GM08714 (cell line): ENCODE results near the gene TBC1D16.

Experiments
- H3K4me3 ChIP-seq: fragments of 200-500 bp; sonication (Bioruptor generic); 2 replicates; pipeline ENCODE4 v1.5.1; 2014; ENCODE audit warnings: mild to moderate bottlenecking, low read length, inconsistent platforms
- ZNF274 ChIP-seq: IDR thresholded peaks from 2 replicates; pipeline ENCODE4 v1.6.1; 2012; ENCODE audit warnings: mild to moderate bottlenecking, low read depth, low read length

TBC1D16 gene

DNA sequence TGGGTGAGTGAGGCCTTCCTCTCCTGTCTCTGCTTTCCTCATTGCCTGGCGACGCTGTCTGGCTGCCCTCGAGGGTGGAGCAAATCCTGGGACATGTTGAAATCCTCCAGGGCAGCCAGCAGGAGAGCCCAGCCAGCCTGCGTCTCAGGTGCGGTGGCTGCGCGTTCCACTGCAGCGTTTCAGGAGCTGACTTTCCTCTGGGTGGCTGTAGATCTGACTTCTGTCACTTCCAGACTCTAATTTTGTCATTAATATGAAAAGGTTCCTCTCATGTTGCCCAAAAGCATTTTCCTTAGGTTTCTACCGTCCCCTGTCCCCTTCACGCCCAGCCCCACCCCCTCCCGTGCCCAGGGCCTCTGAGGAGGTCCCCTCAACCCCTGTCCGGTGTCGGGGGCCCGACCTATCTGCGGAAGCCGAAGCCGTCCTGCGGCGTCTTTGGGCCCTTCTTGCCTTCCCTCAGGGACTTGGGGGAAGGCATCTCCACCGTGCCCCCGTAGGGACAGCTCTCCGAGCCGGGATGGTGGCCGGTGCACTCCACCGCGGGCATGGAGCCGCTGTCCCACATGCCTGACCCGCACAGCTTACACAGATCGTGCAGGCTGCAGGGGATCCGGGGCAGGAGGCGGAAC, 95.1 kb downstream of the TBC1D16 start:
- no peak for TF ChIP-seq ZNF274
- no peak overlapping the region for H3K4me3 ChIP-seq

DNA sequence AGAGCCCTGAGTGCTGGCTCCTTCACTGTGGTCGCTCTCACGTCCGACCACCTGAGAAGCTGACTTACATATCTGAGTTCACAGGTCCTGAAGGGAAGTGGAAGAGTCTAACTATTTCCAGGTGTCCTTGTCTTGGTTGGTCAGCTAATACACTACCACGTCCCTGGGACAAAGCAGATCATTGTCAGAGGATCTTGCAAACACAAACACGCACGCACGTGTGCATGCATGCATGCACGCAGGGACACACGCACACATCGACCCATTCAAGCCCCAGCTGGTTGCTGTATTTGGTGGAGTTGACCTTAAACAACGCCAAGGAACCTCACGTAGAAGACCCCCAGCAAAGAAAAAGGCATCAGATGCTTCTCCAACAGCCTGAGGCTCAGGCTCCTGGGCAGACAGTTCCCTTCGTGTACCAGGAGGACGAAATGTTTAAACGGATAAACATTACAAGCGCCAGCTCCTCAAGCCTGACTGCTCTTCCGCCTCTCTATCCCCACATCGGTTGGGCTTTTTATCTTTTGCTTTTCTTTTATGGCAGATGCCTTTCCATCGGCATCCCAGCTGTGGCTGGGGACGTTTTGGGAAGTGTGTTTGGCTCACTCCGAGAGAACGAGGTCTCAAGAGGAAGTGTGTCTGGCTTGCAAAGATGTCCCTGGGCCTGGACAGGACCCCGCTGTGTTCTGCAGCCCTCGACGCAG, 95.8 kb downstream of the TBC1D16 start:
- no peak for TF ChIP-seq ZNF274
- no peak overlapping the region for H3K4me3 ChIP-seq

DNA sequence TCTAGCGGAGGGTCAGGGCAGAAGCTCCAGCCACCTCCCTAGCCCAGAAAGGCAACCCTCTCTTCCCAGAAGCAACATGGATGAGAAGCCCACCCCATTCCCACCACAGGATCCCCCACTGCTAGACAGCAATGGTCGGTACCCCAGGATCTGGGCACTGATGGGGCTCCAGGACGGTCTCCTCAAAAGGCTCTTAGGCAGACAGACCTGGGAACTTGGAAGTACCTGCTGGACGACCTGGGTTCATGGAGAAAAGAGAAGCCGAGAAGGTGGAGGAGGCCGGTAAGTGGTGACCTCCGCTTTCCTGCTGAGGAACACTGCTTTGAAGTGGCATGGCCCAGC, 96.6 kb downstream of the TBC1D16 start:
- no peak for TF ChIP-seq ZNF274
- H3K4me3 ChIP-seq = no peak overlapping the region

DNA sequence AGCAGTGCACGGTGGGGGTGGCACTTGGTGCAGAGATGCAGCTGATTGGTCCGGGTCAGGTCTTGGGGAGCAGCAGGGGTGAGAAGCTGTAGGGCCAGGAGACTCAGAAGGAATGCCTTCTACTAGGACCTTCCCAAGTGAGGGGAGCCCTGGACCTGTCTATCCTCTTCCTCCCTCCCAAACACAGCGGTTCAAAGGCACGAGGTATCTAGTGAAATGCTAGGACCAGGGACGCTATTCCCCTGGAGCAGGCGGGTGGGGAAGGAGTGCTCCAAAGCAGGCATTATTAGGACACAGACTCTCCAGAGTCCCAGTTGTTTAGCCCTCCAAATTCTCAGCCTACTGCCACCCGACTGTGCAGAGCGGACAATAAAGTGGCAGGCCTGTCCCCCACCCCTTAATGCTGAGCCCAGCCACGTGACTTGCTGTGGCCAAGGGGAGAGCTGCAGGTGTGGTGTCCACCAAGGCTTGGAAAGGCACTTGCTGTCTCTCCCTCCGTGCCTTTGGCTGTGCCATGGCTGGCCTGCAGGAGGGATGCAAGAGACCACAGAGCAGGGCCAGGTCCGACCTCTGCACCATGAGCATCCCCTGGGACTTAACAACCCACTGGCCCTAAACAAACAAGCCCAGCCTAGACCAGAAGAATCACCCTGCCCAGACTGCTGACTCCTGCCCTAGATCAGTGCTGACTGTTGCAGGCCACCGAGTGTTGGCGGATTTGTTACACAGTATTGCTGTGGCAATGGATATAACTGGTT, 97.2 kb downstream of the TBC1D16 start:
- TF ChIP-seq ZNF274 = no peak
- no peak overlapping the region for H3K4me3 ChIP-seq

DNA sequence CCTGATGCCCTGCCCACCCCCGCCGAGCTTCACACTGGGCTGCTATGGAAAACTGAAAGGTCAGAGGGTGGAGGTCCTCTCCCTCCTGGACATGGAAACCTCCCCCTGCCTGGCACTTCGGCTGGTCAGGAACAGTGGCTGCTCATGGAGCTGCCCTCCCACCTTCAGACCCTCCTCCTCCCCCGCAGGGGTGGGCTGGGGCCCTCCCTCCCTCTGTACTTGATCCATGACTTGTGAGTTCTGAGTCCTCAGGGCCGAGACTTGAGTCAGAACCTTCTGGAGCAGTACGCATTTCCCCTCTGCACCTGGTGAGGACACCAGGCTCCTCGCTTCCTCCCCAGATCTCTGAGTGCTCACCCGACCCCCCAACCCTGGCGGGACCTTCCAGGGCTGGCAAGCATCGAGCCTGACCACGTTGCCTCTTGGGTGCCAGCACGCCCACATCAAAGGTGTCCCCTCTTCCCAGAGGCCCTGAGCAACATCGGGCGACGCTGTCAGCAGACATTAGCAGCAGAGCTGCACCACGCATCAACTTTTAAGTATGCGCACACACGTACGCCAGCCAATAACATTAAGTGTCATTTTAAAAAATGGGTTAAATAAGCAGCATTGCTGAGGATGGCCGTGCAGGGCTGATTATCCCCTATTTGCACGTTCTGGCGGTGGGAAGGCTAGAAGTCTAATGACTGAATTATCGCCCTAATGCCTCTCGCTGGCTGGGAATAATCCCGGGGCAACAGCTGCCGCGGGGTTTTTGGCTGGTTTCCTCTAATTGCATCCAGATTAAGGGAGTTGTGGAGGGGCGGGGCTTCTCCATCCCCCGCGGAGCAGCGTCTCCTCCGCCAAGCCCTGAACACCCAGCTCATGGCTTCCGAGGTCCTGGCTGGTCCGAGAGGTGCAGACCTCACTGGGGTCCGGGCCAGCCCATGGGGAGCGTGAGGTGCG, 98.0 kb downstream of the TBC1D16 start:
- H3K4me3 ChIP-seq = no peak overlapping the region
- no peak for TF ChIP-seq ZNF274

DNA sequence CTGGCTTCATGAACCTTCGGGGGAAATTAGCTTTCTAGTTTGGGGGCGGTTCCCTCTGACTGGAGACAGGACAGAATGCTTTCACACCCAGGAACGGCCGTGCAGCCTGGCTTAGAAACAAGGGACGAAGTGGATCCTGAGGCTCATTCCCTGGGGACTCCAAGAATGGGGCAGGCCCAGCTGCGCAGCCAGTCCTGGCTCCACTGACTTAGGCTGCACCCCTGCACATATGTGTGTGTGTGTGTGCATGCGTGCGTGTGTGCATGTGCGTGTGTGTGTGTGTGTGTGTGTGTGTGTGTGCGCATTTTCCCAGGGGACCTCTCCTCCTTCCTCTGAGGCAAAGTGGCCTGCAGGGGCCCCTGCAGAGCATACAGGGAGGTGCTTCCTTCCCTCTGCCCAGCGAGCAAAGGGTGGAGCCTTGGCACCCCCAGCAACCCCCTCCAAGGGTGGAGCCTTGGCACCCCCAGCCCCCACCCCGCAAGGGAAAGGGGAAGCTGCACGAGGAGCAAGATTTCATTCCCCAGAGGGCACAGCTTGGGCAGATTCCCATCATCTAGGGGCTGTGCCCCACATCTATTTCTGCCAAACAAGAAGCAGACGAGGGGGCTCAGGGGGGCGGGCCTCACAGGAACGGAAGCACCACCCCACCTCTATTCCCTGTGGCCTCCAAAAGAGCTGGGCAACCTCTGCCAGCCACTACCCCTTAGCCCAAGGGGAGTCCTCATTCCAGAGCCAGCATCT, 98.9 kb downstream of the TBC1D16 start:
- no peak for TF ChIP-seq ZNF274
- no peak overlapping the region for H3K4me3 ChIP-seq

DNA sequence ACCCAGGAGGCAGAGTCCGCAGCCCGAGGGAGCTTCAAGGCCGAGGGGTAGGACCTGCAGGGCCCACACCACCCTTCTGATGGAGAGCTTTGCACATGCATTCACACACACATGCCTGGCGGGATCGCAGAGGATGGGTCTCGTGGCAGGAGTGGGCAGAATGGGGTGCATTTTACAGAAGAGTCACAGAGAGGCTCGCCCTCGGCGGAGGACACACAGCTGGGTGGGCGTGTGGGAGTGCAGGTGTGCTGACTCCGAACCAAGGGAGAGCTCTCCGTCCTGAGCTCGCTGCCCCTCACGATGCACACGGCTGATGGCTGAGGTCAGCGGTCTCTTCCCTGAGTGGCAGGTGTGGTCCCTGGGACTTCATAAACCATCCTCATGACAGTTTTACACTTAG, 99.6 kb downstream of the TBC1D16 start:
- no peak for TF ChIP-seq ZNF274
- H3K4me3 ChIP-seq = no peak overlapping the region

DNA sequence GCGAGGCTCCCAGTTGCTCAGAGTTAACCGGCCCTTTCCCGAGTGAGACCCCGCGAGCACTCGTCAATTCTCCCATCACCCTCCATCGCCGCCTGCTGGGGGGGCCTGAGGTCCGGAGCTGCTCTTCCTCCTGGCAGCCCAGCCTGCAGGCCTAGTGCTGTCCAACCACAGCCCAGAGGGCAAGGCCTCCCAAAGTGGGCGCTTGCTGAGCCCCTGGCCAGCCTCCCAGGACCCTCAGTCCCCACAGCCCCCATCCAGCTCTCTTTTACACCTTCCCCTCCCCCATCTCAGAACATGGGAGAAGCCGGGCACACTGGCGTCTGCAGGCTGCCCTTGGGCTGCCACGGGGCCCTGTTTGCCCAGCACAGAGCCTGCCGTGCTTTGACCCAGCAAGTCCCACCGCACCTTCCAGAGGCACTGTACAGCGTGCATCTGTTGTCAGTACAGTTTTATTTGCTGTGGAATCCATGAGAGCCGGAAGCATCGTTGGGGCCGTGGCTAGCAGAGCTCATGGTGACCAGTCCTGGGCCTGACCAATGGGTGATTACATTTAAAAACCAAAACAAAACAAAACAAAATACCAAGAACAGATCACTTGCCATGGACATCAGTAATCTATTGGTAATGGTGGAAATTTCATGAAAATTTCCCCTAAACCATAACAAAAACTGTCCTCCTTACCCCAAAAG, 100.3 kb downstream of the TBC1D16 start:
- H3K4me3 ChIP-seq = no peak overlapping the region
- no peak for TF ChIP-seq ZNF274

DNA sequence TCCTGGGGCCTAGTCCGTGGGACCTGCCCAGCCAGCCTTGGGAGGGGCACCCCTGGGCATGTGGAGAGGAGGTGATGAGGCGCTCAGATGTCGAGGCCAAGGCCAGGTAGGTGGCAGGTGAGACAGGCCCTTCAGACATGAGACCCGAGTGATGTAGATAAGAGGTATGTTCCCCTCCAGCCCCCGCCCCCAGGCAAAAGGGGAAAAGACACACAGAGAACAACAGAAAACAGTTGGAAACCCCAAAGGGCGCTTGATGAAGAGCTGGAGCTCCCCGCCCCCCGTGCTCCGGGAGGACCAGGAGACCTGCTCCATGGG, 101.1 kb downstream of the TBC1D16 start:
- H3K4me3 ChIP-seq = no peak overlapping the region
- no peak for TF ChIP-seq ZNF274

DNA sequence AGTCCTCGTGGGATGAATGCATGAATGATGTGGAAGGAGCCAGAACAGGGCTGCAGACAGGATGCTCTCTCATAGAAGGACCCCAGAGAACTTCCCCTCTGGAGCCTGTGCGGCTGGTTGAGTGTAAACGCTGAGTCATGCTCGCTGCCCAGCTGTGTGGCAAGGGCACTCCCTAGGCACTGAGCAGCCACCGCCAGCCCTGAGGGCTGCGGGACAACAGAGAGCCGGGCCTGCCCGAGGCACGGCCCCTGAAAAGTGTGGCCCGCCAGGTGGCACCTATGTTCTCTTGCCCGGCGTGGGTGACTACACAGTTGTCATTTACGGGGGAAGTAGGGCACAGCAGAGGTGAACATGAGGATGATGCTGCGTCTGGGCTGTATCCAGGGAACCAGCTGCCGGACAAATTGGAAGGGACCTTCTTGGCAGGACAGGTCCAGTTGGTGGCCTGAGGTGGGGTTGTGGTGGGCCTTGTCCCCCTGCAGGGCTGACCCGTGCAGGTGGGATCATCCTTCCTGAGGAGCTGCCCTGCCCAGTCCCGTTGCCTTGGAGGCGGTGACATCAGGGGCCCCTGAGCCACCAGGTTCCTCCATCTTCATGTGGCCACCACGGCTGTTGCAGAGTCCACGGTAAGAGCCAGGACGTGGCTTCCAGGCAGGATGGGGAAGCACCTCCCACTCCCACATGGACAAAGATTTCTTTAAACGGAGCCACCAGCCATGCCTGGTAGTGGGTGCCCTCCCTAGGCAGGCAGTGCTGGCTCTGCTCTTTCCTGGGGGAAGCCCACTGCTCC, 101.6 kb downstream of the TBC1D16 start:
- H3K4me3 ChIP-seq = no peak overlapping the region
- TF ChIP-seq ZNF274 = no peak

DNA sequence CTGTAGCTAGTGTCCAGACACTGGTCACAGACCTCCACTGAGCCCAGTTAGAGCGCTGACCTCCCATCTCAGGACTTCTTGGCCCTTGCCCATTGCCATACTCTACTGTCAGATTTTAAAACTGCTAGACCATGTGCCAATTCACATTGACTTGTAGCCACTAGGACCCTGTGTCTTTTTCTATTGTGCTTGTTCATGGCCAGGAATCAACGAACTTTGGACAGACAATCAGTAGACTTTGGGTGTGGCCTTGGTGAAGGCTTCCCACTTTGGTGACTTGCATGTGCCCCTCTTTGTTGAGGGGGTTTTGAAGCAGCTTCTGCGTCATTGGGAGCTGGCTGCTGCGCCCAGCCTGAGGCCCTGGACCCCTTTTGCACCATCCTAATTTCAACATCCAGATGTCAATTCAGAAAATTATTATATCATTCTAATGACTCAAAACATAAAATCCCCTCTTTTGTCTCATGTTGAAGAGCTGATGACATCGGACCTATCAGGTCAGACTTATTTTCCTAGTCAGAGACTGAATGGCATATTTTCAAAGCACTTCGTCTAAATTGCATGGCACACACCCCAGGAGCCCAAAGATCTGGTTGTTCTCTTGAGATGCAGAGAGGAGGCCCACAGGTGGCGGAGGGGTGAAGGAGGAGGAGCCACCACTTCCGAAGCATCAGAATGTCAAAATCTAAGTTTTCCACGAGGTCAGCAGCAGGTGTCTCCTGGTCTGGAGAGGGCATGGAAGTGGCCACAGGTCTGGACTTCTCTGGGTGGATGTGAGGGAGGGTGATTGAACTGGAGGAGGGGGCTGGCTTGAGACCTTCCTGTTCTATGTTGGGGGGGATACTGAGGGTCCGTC, 103.0 kb downstream of the TBC1D16 start:
- no peak overlapping the region for H3K4me3 ChIP-seq
- TF ChIP-seq ZNF274 = no peak
